ENCODE data around the gene ANXA3. TPM values are rescaled to one million over a fixed set of nuclear protein-coding genes. Genes with fewer than 3 reads are reported as not detected.
A peak's percentile ranks its signal among the peaks of the same experiment; 100 is the strongest.
"Not testable (repeated sequence)": the region's sequence is repeated elsewhere in the genome, so short reads cannot be mapped to it uniquely, and the experiment has no call there.

ANXA3 gene
- total and polyA plus RNA-seq, 3 experiments from 2014 or later: not detected

- DNase-seq: no peak
- H3K4me1 ChIP-seq (ENCODE audit: insufficient read depth, low read length): no peaks in the 10 kb centered on the region
- no peak overlapping the region for H3K4me3 ChIP-seq (ENCODE audit: low read length)
- no peaks in the 10 kb centered on the region for H3K9me3 Mint-ChIP-seq
- H3K27ac Mint-ChIP-seq: peak overlapping the region in 1 of 8 donors; percentile 60
- H3K27me3 Mint-ChIP-seq: peaks cover 6 to 13% of the 10 kb centered on the region in 2 donors
- H3K36me3 ChIP-seq (ENCODE audit: insufficient read depth, low read length): no peaks in the 10 kb centered on the region
- peaks cover 3% of the 10 kb centered on the region for H3K27me3 ChIP-seq (ENCODE audit: insufficient read depth, low read length, poor library complexity, severe bottlenecking)
- H3K36me3 Mint-ChIP-seq: no peaks in the 10 kb centered on the region
- no peak overlapping the region for H3K4me3 Mint-ChIP-seq
- no peaks in the 10 kb centered on the region for H3K4me1 Mint-ChIP-seq
- H3K9me3 ChIP-seq (ENCODE audit: low read length): no peaks in the 10 kb centered on the region
- no peak overlapping the region for H3K27ac ChIP-seq (ENCODE audit: low read depth, low read length)
- POLR2A ChIA-PET: no interaction called here
- CTCF ChIA-PET: no interaction called here
Measured at GRCh38 chr4:78545275-78546246, 6.0 kb upstream of the ANXA3 start.

GRCh38 chr4:78547899-78548298 is 3.7 kb upstream of the ANXA3 start:
- H3K9me3 ChIP-seq (ENCODE audit: low read length); H3K4me1 Mint-ChIP-seq; H3K36me3 ChIP-seq (ENCODE audit: insufficient read depth, low read length); H3K4me3 ChIP-seq (ENCODE audit: low read length); H3K4me1 ChIP-seq (ENCODE audit: insufficient read depth, low read length); H3K4me3 Mint-ChIP-seq; H3K27ac Mint-ChIP-seq; DNase-seq; CTCF ChIA-PET; H3K9me3 Mint-ChIP-seq; H3K27ac ChIP-seq (ENCODE audit: low read depth, low read length); POLR2A ChIA-PET; H3K36me3 Mint-ChIP-seq: not testable (repeated sequence)
- H3K27me3 Mint-ChIP-seq: peaks cover 13 to 30% of the 10 kb centered on the region in 2 donors
- H3K27me3 ChIP-seq (ENCODE audit: insufficient read depth, low read length, poor library complexity, severe bottlenecking): peaks cover 14% of the 10 kb centered on the region

GRCh38 chr4:78548889-78549288 is 2.7 kb upstream of the ANXA3 start:
- H3K27me3 Mint-ChIP-seq: peaks cover 13 to 40% of the 10 kb centered on the region in 2 donors
- H3K27ac ChIP-seq (ENCODE audit: low read depth, low read length); POLR2A ChIA-PET; CTCF ChIA-PET; H3K27ac Mint-ChIP-seq; DNase-seq; H3K36me3 Mint-ChIP-seq; H3K9me3 ChIP-seq (ENCODE audit: low read length); H3K4me3 ChIP-seq (ENCODE audit: low read length); H3K4me3 Mint-ChIP-seq; H3K4me1 Mint-ChIP-seq; H3K9me3 Mint-ChIP-seq; H3K4me1 ChIP-seq (ENCODE audit: insufficient read depth, low read length); H3K36me3 ChIP-seq (ENCODE audit: insufficient read depth, low read length): not testable (repeated sequence)
- H3K27me3 ChIP-seq (ENCODE audit: insufficient read depth, low read length, poor library complexity, severe bottlenecking): peaks cover 20% of the 10 kb centered on the region

GRCh38 chr4:78552389-78553042 is 946 bp downstream of the ANXA3 start:
- peaks cover 3 to 5% (median 5%) of the 10 kb centered on the region in 3 donors for H3K4me1 Mint-ChIP-seq
- H3K9me3 Mint-ChIP-seq: peaks cover 0 to 2% (median 0%) of the 10 kb centered on the region in 5 donors
- no peaks in the 10 kb centered on the region for H3K9me3 ChIP-seq (ENCODE audit: low read length)
- H3K4me3 ChIP-seq (ENCODE audit: low read length): no peak overlapping the region
- no peak for DNase-seq
- no peaks in the 10 kb centered on the region for H3K36me3 ChIP-seq (ENCODE audit: insufficient read depth, low read length)
- no peak overlapping the region for H3K4me3 Mint-ChIP-seq
- peaks cover 20% of the 10 kb centered on the region for H3K27me3 ChIP-seq (ENCODE audit: insufficient read depth, low read length, poor library complexity, severe bottlenecking)
- no peak overlapping the region for H3K27ac ChIP-seq (ENCODE audit: low read depth, low read length)
- H3K4me1 ChIP-seq (ENCODE audit: insufficient read depth, low read length): no peaks in the 10 kb centered on the region
- CTCF ChIA-PET: no interaction called here
- H3K27ac Mint-ChIP-seq: no peak overlapping the region
- no peaks in the 10 kb centered on the region for H3K36me3 Mint-ChIP-seq
- POLR2A ChIA-PET: no interaction called here
- peaks cover 19 to 61% of the 10 kb centered on the region in 2 donors for H3K27me3 Mint-ChIP-seq

- H3K36me3 ChIP-seq (ENCODE audit: insufficient read depth, low read length): no peaks in the 10 kb centered on the region
- H3K9me3 Mint-ChIP-seq: peaks cover 0 to 2% (median 0%) of the 10 kb centered on the region in 5 donors
- ChIA-PET CTCF (no interaction called here), POLR2A (no interaction called here)
- H3K4me3 ChIP-seq (ENCODE audit: low read length): no peak overlapping the region
- H3K4me1 Mint-ChIP-seq: peaks cover 3 to 5% (median 5%) of the 10 kb centered on the region in 3 donors
- no peak overlapping the region for H3K27ac ChIP-seq (ENCODE audit: low read depth, low read length)
- no peak overlapping the region for H3K4me3 Mint-ChIP-seq
- H3K27ac Mint-ChIP-seq: no peak overlapping the region
- H3K27me3 Mint-ChIP-seq: peaks cover 19 to 61% of the 10 kb centered on the region in 2 donors
- DNase-seq: no peak
- H3K27me3 ChIP-seq (ENCODE audit: insufficient read depth, low read length, poor library complexity, severe bottlenecking): peaks cover 20% of the 10 kb centered on the region
- no peaks in the 10 kb centered on the region for H3K4me1 ChIP-seq (ENCODE audit: insufficient read depth, low read length)
- H3K36me3 Mint-ChIP-seq: no peaks in the 10 kb centered on the region
- H3K9me3 ChIP-seq (ENCODE audit: low read length): no peaks in the 10 kb centered on the region
Measured at GRCh38 chr4:78553043-78553396, 1.4 kb downstream of the ANXA3 start.

- no peaks in the 10 kb centered on the region for H3K36me3 ChIP-seq (ENCODE audit: insufficient read depth, low read length)
- no peak overlapping the region for H3K4me3 ChIP-seq (ENCODE audit: low read length)
- H3K27me3 ChIP-seq (ENCODE audit: insufficient read depth, low read length, poor library complexity, severe bottlenecking): peaks cover 20% of the 10 kb centered on the region
- Mint-ChIP-seq H3K9me3 (peaks cover 0 to 2% (median 0%) of the 10 kb centered on the region in 5 donors), H3K4me1 (peaks cover 3 to 5% (median 5%) of the 10 kb centered on the region in 3 donors), H3K27ac (no peak overlapping the region), H3K36me3 (no peaks in the 10 kb centered on the region), H3K4me3 (no peak overlapping the region), H3K27me3 (peaks cover 19 to 63% of the 10 kb centered on the region in 2 donors)
- POLR2A ChIA-PET: no interaction called here
- no peaks in the 10 kb centered on the region for H3K9me3 ChIP-seq (ENCODE audit: low read length)
- H3K4me1 ChIP-seq (ENCODE audit: insufficient read depth, low read length): no peaks in the 10 kb centered on the region
- no peak for DNase-seq
- CTCF ChIA-PET: no interaction called here
- H3K27ac ChIP-seq (ENCODE audit: low read depth, low read length): no peak overlapping the region
Measured at GRCh38 chr4:78553529-78554060, 2.0 kb downstream of the ANXA3 start.

GRCh38 chr4:78556665-78557064 is 5.1 kb downstream of the ANXA3 start:
- POLR2A ChIA-PET: interaction anchor here (0.7 kb wide), 1 partner anchor 510 kb away, joined by 4 read pairs; no protein-coding TSS in a partner anchor
- peaks cover 11 to 47% of the 10 kb centered on the region in 2 donors for H3K27me3 Mint-ChIP-seq
- CTCF ChIA-PET: no interaction called here

GRCh38 chr4:78557841-78558240 is 6.3 kb downstream of the ANXA3 start:
- POLR2A ChIA-PET: no interaction called here
- peaks cover 6 to 48% of the 10 kb centered on the region in 2 donors for H3K27me3 Mint-ChIP-seq
- CTCF ChIA-PET: no interaction called here

More at GRCh38 chr4:78556665-78557064, 5.1 kb downstream of the ANXA3 start:
- H3K9me3 Mint-ChIP-seq: no peaks in the 10 kb centered on the region
- Histone ChIP-seq H3K36me3 (ENCODE audit: insufficient read depth, low read length) (no peaks in the 10 kb centered on the region), H3K9me3 (ENCODE audit: low read length) (no peaks in the 10 kb centered on the region), H3K27ac (ENCODE audit: low read depth, low read length) (no peak overlapping the region), H3K4me3 (ENCODE audit: low read length) (no peak overlapping the region), H3K27me3 (ENCODE audit: insufficient read depth, low read length, poor library complexity, severe bottlenecking) (peaks cover 9% of the 10 kb centered on the region), H3K4me1 (ENCODE audit: insufficient read depth, low read length) (no peaks in the 10 kb centered on the region)
- H3K4me1 Mint-ChIP-seq: no peaks in the 10 kb centered on the region
- H3K4me3 Mint-ChIP-seq: no peak overlapping the region
- no peaks in the 10 kb centered on the region for H3K36me3 Mint-ChIP-seq
- H3K27ac Mint-ChIP-seq: no peak overlapping the region
- no peak for DNase-seq

More at GRCh38 chr4:78557841-78558240, 6.3 kb downstream of the ANXA3 start:
- Mint-ChIP-seq H3K4me3 (no peak overlapping the region), H3K9me3 (no peaks in the 10 kb centered on the region), H3K4me1 (no peaks in the 10 kb centered on the region), H3K36me3 (no peaks in the 10 kb centered on the region), H3K27ac (no peak overlapping the region)
- no peak overlapping the region for H3K4me3 ChIP-seq (ENCODE audit: low read length)
- no peak for DNase-seq
- no peaks in the 10 kb centered on the region for H3K4me1 ChIP-seq (ENCODE audit: insufficient read depth, low read length)
- H3K9me3 ChIP-seq (ENCODE audit: low read length): no peaks in the 10 kb centered on the region
- peaks cover 5% of the 10 kb centered on the region for H3K27me3 ChIP-seq (ENCODE audit: insufficient read depth, low read length, poor library complexity, severe bottlenecking)
- H3K27ac ChIP-seq (ENCODE audit: low read depth, low read length): no peak overlapping the region
- no peaks in the 10 kb centered on the region for H3K36me3 ChIP-seq (ENCODE audit: insufficient read depth, low read length)
